ENCODE measurements around the gene CFTR. TPM values are rescaled to one million over a fixed set of nuclear protein-coding genes. Genes with fewer than 3 reads are reported as not detected.
A peak's percentile ranks its signal among the peaks of the same experiment; 100 is the strongest.

CFTR gene
- total and polyA plus RNA-seq, 2 of the 8 experiments (the other 6 are each of a cell fraction or from before 2014, with no cell fraction given), result 1.2 to 1.6 TPM

GRCh38 chr7:117631652-117632051 lies 151.8 kb downstream of the CFTR start:
- ChIA-PET CTCF (ENCODE audit: partially characterized antibody) (interaction anchor here (0.6 kb wide), 1 partner anchor 619 kb away, joined by 3 read pairs; no protein-coding TSS in a partner anchor), POLR2A (ENCODE audit: partially characterized antibody) (no interaction called here)
- no peak for TF ChIP-seq SIX5 (IDR thresholded peaks at IDR 0.05; ENCODE audit: low read depth, low read length)
- TF ChIP-seq CTCF (IDR thresholded peaks at IDR 0.05; ENCODE audit: control extremely low read depth in 1 of 3, insufficient read depth in 1 of 3, low read depth in 1 of 3, low read length in 3 of 3), result no peak
- no peak for TF ChIP-seq BRCA1 (IDR thresholded peaks at IDR 0.05; ENCODE audit: low read depth, low read length)
- TF ChIP-seq ATF2 (IDR thresholded peaks at IDR 0.05; ENCODE audit: low read length), result no peak
- TF ChIP-seq RNF2 (IDR thresholded peaks at IDR 0.05; ENCODE audit: borderline replicate concordance, low read depth, low read length, missing control alignments, poor library complexity, severe bottlenecking), result no peak
- no peak for TF ChIP-seq EZH2 (IDR thresholded peaks at IDR 0.05; ENCODE audit: low read depth, low read length, severe bottlenecking)
- TF ChIP-seq NANOG (IDR thresholded peaks at IDR 0.05; ENCODE audit: insufficient read depth, low read depth, low read length, poor library complexity, severe bottlenecking), result no peak
- no peak for TF ChIP-seq TCF12 (IDR thresholded peaks at IDR 0.05; ENCODE audit: low read depth, low read length)

More at GRCh38 chr7:117631652-117632051, 151.8 kb downstream of the CFTR start:
- peak overlapping the region; percentile 97 for H4K91ac ChIP-seq (replicated peaks; ENCODE audit: insufficient read length, low read length)
- H3K4me2 ChIP-seq (ENCODE audit: insufficient read depth in 1 of 2, low read depth in 2 of 2, low read length in 2 of 2), result no peak overlapping the region
- H2AK5ac ChIP-seq (ENCODE audit: low read depth, low read length), result peak overlapping the region; percentile 94; the same call in 1 of the 2 replicates
- 0 out of 2 replicates have a peak overlapping the region, but pooled peaks have one; percentile 38 for H3K18ac ChIP-seq (ENCODE audit: extremely low read depth, low read length)
- 86% methylated on average over 3 of the region's 3 CpGs; no CpG with 5 or more reads in 1 of the 2 experiments for WGBS, 2 experiments (ENCODE audit: extremely low coverage in 1 of 2, insufficient coverage in 1 of 2, insufficient read length in 1 of 2, insufficient replicate concordance in 2 of 2, low coverage in 1 of 2, low lambda C conversion rate in 2 of 2, missing lambda C conversion rate in 1 of 2)
- H3K36me3 ChIP-seq (ENCODE audit: control insufficient read depth in 2 of 4, insufficient read depth in 4 of 4, low read length in 3 of 4), result no peaks in the 10 kb centered on the region; a peak in 1 of 8 replicates
- H3K4me1 ChIP-seq (replicated peaks in 1 of 4; ENCODE audit: control insufficient read depth in 3 of 4, insufficient read depth in 4 of 4, low read length in 3 of 4), result peaks cover 0 to 11% (median 5%) of the 10 kb centered on the region in 4 experiments; a peak in 2 of 7 replicates
- H4K8ac ChIP-seq (ENCODE audit: extremely low read depth, insufficient read depth, low read length), result no peak overlapping the region
- H2BK120ac ChIP-seq (replicated peaks; ENCODE audit: low read depth, low read length), result peak overlapping the region; percentile 84
- H4K5ac ChIP-seq (ENCODE audit: insufficient read length, low read depth, low read length), result peak overlapping the region; percentile 10
- H3K9ac ChIP-seq (replicated peaks in 1 of 4; ENCODE audit: extremely low read depth in 1 of 4, low read depth in 3 of 4, low read length in 3 of 4), result no peak overlapping the region
- peak overlapping the region; percentile 38; the same call in 1 of the 2 replicates for H3K27ac ChIP-seq (ENCODE audit: low read depth, low read length)
- H2AFZ ChIP-seq (ENCODE audit: low read length), result no peak overlapping the region
- H2BK12ac ChIP-seq (ENCODE audit: low read depth, low read length), result peak overlapping the region; percentile 95
- peak overlapping the region; percentile 76 for H3K4ac ChIP-seq (replicated peaks; ENCODE audit: insufficient read length, low read depth, low read length)
- H3K4me3 ChIP-seq (ENCODE audit: extremely low read depth in 1 of 4, insufficient read depth in 2 of 4, low read depth in 3 of 4, low read length in 4 of 4), result no peak overlapping the region
- H3K9me3 ChIP-seq (ENCODE audit: insufficient read depth in 2 of 2, low read depth in 1 of 2, low read length in 1 of 2), result no peaks in the 10 kb centered on the region; a peak in 2 of 4 replicates
- no peak for DNase-seq (ENCODE audit: low read depth in 1 of 2, low spot score in 2 of 2)
- no peak overlapping the region for H3K56ac ChIP-seq (replicated peaks; ENCODE audit: insufficient read length, low read depth, low read length)
- no peak for FAIRE-seq
- H3K14ac ChIP-seq (ENCODE audit: insufficient read length), result no peak overlapping the region
- H3K23me2 ChIP-seq (ENCODE audit: low read depth, low read length), result no peaks in the 10 kb centered on the region
- H2BK5ac ChIP-seq (ENCODE audit: low read depth, low read length), result peak overlapping the region; percentile 96; the same call in 1 of the 2 replicates
- peaks cover 0 to 2% (median 0%) of the 10 kb centered on the region in 4 experiments; a peak in 1 of 7 replicates for H3K27me3 ChIP-seq (replicated peaks in 1 of 4; ENCODE audit: control insufficient read depth in 3 of 4, extremely low read depth in 1 of 4, insufficient read depth in 3 of 4, low read length in 3 of 4)
- H3K79me2 ChIP-seq (ENCODE audit: control insufficient read depth in 1 of 2, insufficient read depth in 2 of 2, low read length in 2 of 2), result no peaks in the 10 kb centered on the region
- no peaks in the 10 kb centered on the region for H3K79me1 ChIP-seq (ENCODE audit: low read depth, low read length)
- 0 out of 2 replicates have a peak overlapping the region, but pooled peaks have one; percentile 66 for H2BK15ac ChIP-seq (ENCODE audit: low read length)
- H4K20me1 ChIP-seq (replicated peaks in 1 of 2; ENCODE audit: control insufficient read depth in 1 of 2, insufficient read depth in 2 of 2, low read length in 2 of 2), result no peaks in the 10 kb centered on the region
- peak overlapping the region; percentile 99 for H2BK20ac ChIP-seq (ENCODE audit: low read length)
- no peak overlapping the region for H3K23ac ChIP-seq (ENCODE audit: insufficient read length)
